Lung (tissue), 12 donors: ENCODE measurements around the gene EMC6. TPM values are rescaled to one million over a fixed set of nuclear protein-coding genes. Genes with fewer than 3 reads are reported as not detected.

Experiments
- ATAC-seq: fragments of 200-7000 bp; cut with Tn5 transposase; one replicate; pipeline ENCODE4 v1.9.1; 2020; ENCODE audit warnings: moderate number of reproducible peaks; ENCODE audit not compliant: insufficient read depth, low FRiP score
- DNase-seq, 3 donors: peaks; one replicate each; pipeline ENCODE4 v3.0.0-alpha.2; 2013 to 2017
- H3K27ac ChIP-seq, 2 donors: one replicate each; pipeline ENCODE4 v1.5.1; 2013; ENCODE audit warnings: mild to moderate bottlenecking in 2 of 2, moderate library complexity in 2 of 2, control low read depth in 1 of 2, inconsistent platforms in 1 of 2, low read depth in 1 of 2, low read length in 1 of 2
- H3K27me3 ChIP-seq, 3 donors: one replicate each; pipeline ENCODE4 v1.5.1; 2013; ENCODE audit warnings: low read length in 2 of 3; ENCODE audit not compliant: control insufficient read depth in 3 of 3, insufficient read depth in 3 of 3
- H3K36me3 ChIP-seq, 4 donors: one replicate each; pipeline ENCODE4 v1.5.1; 2013; ENCODE audit warnings: low read length in 4 of 4, mild to moderate bottlenecking in 1 of 4, moderate library complexity in 1 of 4; ENCODE audit not compliant: control insufficient read depth in 4 of 4, insufficient read depth in 4 of 4
- H3K4me1 ChIP-seq, 5 donors: one replicate each; pipeline ENCODE4 v1.5.1; 2013; ENCODE audit warnings: low read length in 5 of 5, mild to moderate bottlenecking in 2 of 5, moderate library complexity in 1 of 5; ENCODE audit not compliant: control insufficient read depth in 5 of 5, insufficient read depth in 5 of 5
- H3K4me3 ChIP-seq: one replicate; pipeline ENCODE4 v1.5.1; 2013; ENCODE audit warnings: mild to moderate bottlenecking, control low read depth, moderate library complexity
- H3K9ac ChIP-seq, 2 donors: one replicate each; pipeline ENCODE4 v1.5.1; 2013; ENCODE audit warnings: low read length in 2 of 2, control low read depth in 1 of 2; ENCODE audit not compliant: insufficient read depth in 1 of 2
- H3K9me3 ChIP-seq, 4 donors: one replicate each; pipeline ENCODE4 v1.5.1; 2013; ENCODE audit warnings: low read length in 3 of 4, mild to moderate bottlenecking in 1 of 4, moderate library complexity in 1 of 4; ENCODE audit not compliant: control insufficient read depth in 4 of 4, insufficient read depth in 3 of 4
- WGBS, 2 donors: extraction: QIAGEN DNeasy Blood & Tissue Kit; methylation state at CpG; one replicate each; pipeline ENCODE4 v1.1.7; 2013; 5-methylcytosine and 5-hydroxymethylcytosine counted together
- polyA plus RNA-seq, 2 donors: library from polyadenylated mRNA; stranded (reverse); fragments of 200-250 nt; gene quantifications; one replicate each; pipeline ENCODE4 v1.2.1, GENCODE V29; 2013
- total RNA-seq, 2 donors: library from RNA; depleted of rRNA in 1 of 2; stranded (reverse); fragments of >200 nt in 1 of 2; gene quantifications; one replicate each; pipeline ENCODE4 v1.2.1, GENCODE V29; 2014 to 2021
- TF ChIP-seq, protein P1 (sequence below): IDR thresholded peaks from 2 replicates; pipeline ENCODE4 v1.5.1; 2012; ENCODE audit warnings: mild to moderate bottlenecking; ENCODE audit errors: control extremely low read depth, extremely low read depth
- donor health status: control.
- donor health status: control.
- donor health status: Bipolar disorder and iron deficiency.
- donor health status: healthy.
- donor health status: DM: yes; HTN: yes; CAD: no.

The EMC6 gene
- total and polyA plus RNA-seq, 4 donors = 10.9 to 93.4 (median 62.5) TPM

- TF ChIP-seq, protein P1, sequence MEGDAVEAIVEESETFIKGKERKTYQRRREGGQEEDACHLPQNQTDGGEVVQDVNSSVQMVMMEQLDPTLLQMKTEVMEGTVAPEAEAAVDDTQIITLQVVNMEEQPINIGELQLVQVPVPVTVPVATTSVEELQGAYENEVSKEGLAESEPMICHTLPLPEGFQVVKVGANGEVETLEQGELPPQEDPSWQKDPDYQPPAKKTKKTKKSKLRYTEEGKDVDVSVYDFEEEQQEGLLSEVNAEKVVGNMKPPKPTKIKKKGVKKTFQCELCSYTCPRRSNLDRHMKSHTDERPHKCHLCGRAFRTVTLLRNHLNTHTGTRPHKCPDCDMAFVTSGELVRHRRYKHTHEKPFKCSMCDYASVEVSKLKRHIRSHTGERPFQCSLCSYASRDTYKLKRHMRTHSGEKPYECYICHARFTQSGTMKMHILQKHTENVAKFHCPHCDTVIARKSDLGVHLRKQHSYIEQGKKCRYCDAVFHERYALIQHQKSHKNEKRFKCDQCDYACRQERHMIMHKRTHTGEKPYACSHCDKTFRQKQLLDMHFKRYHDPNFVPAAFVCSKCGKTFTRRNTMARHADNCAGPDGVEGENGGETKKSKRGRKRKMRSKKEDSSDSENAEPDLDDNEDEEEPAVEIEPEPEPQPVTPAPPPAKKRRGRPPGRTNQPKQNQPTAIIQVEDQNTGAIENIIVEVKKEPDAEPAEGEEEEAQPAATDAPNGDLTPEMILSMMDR = no peak
- Histone ChIP-seq H3K27me3 (no peaks in the 10 kb centered on the region), H3K36me3 (peaks cover 0 to 29% (median 4%) of the 10 kb centered on the region in 4 donors), H3K4me3 (no peak overlapping the region), H3K27ac (peak overlapping the region in 1 of 2 donors; percentile 65), H3K4me1 (peaks cover 0 to 17% (median 0%) of the 10 kb centered on the region in 5 donors), H3K9ac (no peak overlapping the region), H3K9me3 (no peaks in the 10 kb centered on the region)
- WGBS, 2 donors = 87 to 88% methylated on average over 42 of the region's 42 CpGs
- no peak for DNase-seq
- ATAC-seq = no peak
These were observed 10.5 kb upstream of the EMC6 start for GRCh38 chr17:3657874-3658783.

- H3K36me3 ChIP-seq = peaks cover 3 to 37% (median 5%) of the 10 kb centered on the region in 4 donors
These were observed 9.7 kb upstream of the EMC6 start for GRCh38 chr17:3658784-3659449.

DNA sequence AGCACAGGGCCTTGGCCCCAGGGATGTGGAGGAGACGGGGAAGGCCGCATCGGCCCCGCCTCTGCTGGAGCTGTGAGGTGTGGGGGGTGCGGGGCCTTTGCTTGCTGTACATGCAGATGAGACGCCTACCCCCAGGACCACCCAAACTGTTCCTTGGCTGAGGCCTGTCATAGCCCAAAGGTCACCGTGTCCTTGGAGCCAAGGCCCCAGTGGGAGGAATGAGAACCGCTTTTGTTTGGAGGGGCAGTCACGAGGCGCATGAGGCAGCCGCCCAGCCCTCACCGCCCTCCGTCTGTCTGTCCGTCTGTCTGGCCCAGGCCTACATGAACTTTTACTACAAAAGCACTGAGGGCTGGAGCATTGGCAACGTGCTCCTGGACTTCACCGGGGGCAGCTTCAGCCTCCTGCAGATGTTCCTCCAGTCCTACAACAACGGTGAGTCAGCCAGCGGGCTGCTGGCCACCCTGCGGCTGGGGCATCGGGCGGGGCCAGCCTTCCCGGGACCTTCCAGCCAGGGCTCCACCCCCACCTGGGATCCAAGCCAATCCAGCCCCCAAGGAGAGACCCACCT, 9.0 kb upstream of the EMC6 start:
- 73 to 80% methylated on average over 22 of the region's 22 CpGs for WGBS, 2 donors
- Histone ChIP-seq H3K4me1 (peaks cover 0 to 17% (median 0%) of the 10 kb centered on the region in 5 donors), H3K9me3 (no peaks in the 10 kb centered on the region), H3K4me3 (no peak overlapping the region), H3K36me3 (peaks cover 5 to 43% (median 8%) of the 10 kb centered on the region in 4 donors), H3K9ac (no peak overlapping the region), H3K27me3 (no peaks in the 10 kb centered on the region), H3K27ac (peak overlapping the region; percentile 65 to 86)
- TF ChIP-seq, protein P1 = no peak
- DNase-seq = peak; percentile 55 to 61 (median 61)
- ATAC-seq = peak; percentile 63

More at GRCh38 chr17:3658784-3659449, 9.7 kb upstream of the EMC6 start:
- H3K27ac ChIP-seq = peak overlapping the region; percentile 65 to 86
- peaks cover 0 to 17% (median 0%) of the 10 kb centered on the region in 5 donors for H3K4me1 ChIP-seq
- 75 to 83% methylated on average over 22 of the region's 22 CpGs for WGBS, 2 donors
- H3K9ac ChIP-seq = no peak overlapping the region
- no peaks in the 10 kb centered on the region for H3K9me3 ChIP-seq
- TF ChIP-seq, protein P1 = no peak
- DNase-seq (peak in 1 of 3 donors; percentile 28), ATAC-seq (no peak)
- H3K27me3 ChIP-seq = no peaks in the 10 kb centered on the region
- no peak overlapping the region for H3K4me3 ChIP-seq
